ENCODE measurements around the gene ARID1B. TPM values are rescaled to one million over a fixed set of nuclear protein-coding genes. Genes with fewer than 3 reads are reported as not detected.

Gene ARID1B
- total and polyA plus RNA-seq, 11 donors: 15.3 to 76.1 (median 40.7) TPM

GRCh38 chr6:157203764-157204163 lies 426.6 kb downstream of the ARID1B start:
- Histone ChIP-seq H3K4me3 (no peak overlapping the region), H3K4me1 (peaks cover 0 to 6% (median under 1%) of the 10 kb centered on the region in 12 donors), H3K27me3 (no peaks in the 10 kb centered on the region), H3K9me3 (no peaks in the 10 kb centered on the region), H3K27ac (no peak overlapping the region), H3K36me3 (peaks cover 0 to 99% (median 90%) of the 10 kb centered on the region in 9 donors)
- WGBS, 4 donors: 95 to 97% (median 96%) methylated on average over 6 of the region's 6 CpGs
- no peak for TF ChIP-seq CTCF (IDR thresholded peaks at IDR 0.05)
- ATAC-seq: no peak
- no peak for DNase-seq
- intact Hi-C loops (cut with DNase I): no loop called here

- TF ChIP-seq CTCF (IDR thresholded peaks at IDR 0.05) (no peak), POLR2A (IDR thresholded peaks at IDR 0.05) (no peak)
- Histone ChIP-seq H3K27ac (no peak overlapping the region), H3K27me3 (no peaks in the 10 kb centered on the region), H3K36me3 (peaks cover 0 to 94% (median 83%) of the 10 kb centered on the region in 9 donors), H3K4me1 (no peaks in the 10 kb centered on the region), H3K9me3 (no peaks in the 10 kb centered on the region), H3K4me3 (no peak overlapping the region)
- 84 to 87% (median 86%) methylated on average over 11 of the region's 11 CpGs for WGBS, 4 donors
- no peak for DNase-seq
- intact Hi-C loops (cut with DNase I): no loop called here
- ATAC-seq: no peak
Measured at GRCh38 chr6:157205473-157206358, 428.5 kb downstream of the ARID1B start.

GRCh38 chr6:157206359-157206815 lies 429.2 kb downstream of the ARID1B start:
- DNase-seq (no peak), ATAC-seq (no peak)
- no peaks in the 10 kb centered on the region for H3K9me3 ChIP-seq
- H3K4me1 ChIP-seq: no peaks in the 10 kb centered on the region
- peaks cover 0 to 91% (median 77%) of the 10 kb centered on the region in 9 donors for H3K36me3 ChIP-seq
- no peaks in the 10 kb centered on the region for H3K27me3 ChIP-seq
- no peak overlapping the region for H3K27ac ChIP-seq
- no peak for TF ChIP-seq CTCF (IDR thresholded peaks at IDR 0.05)
- TF ChIP-seq POLR2A (IDR thresholded peaks at IDR 0.05): no peak
- H3K4me3 ChIP-seq: no peak overlapping the region
- 95 to 97% (median 96%) methylated on average over 23 of the region's 23 CpGs for WGBS, 4 donors
- intact Hi-C loops (cut with DNase I): no loop called here

- Histone ChIP-seq H3K27ac (no peak overlapping the region), H3K36me3 (peaks cover 0 to 79% (median 66%) of the 10 kb centered on the region in 9 donors), H3K9me3 (no peaks in the 10 kb centered on the region), H3K4me1 (no peaks in the 10 kb centered on the region), H3K4me3 (no peak overlapping the region), H3K27me3 (no peaks in the 10 kb centered on the region)
- intact Hi-C loops (cut with DNase I): no loop called here
- 86 to 90% (median 88%) methylated on average over 15 of the region's 15 CpGs for WGBS, 4 donors
- no peak for DNase-seq
- ATAC-seq: peak in 1 of 4 donors; percentile 19
- TF ChIP-seq CTCF (IDR thresholded peaks at IDR 0.05): no peak
- no peak for TF ChIP-seq POLR2A (IDR thresholded peaks at IDR 0.05)
Measured at GRCh38 chr6:157207521-157208076, 430.4 kb downstream of the ARID1B start.
